Cardiac muscle cell (in vitro differentiated cells and primary cell): ENCODE data around the gene C11orf52. TPM values are rescaled to one million over a fixed set of nuclear protein-coding genes. Genes with fewer than 3 reads are reported as not detected.

ENCODE experiments used
- DNase-seq, 2 donors: peaks; one replicate each; pipeline versions ENCODE4 v3.0.0 to v3.0.0-alpha.2; 2010 to 2017; ENCODE audit warnings: low read depth in 1 of 2, low spot score in 1 of 2
- H3K27ac ChIP-seq: fragments of 200-600 bp; sonication (generic); 2 replicates; pipeline ENCODE4 v1.5.1; 2016
- H3K27me3 ChIP-seq: fragments of 200-600 bp; sonication (generic); 2 replicates; pipeline ENCODE4 v1.6.0; 2016; ENCODE audit warnings: control low read depth
- H3K36me3 ChIP-seq: fragments of 200-600 bp; sonication (generic); 2 replicates; pipeline ENCODE4 v1.5.1; 2016; ENCODE audit warnings: control low read depth
- H3K4me1 ChIP-seq: fragments of 200-600 bp; sonication (generic); 2 replicates; pipeline ENCODE4 v1.8.1; 2017; ENCODE audit warnings: low read depth, mild to moderate bottlenecking, mixed run types
- H3K4me3 ChIP-seq: fragments of 200-600 bp; sonication (generic); 2 replicates; pipeline ENCODE4 v1.5.1; 2016; ENCODE audit warnings: mild to moderate bottlenecking
- H3K9me3 ChIP-seq: fragments of 200-600 bp; sonication (generic); 2 replicates; pipeline ENCODE4 v1.5.1; 2017; ENCODE audit warnings: low read depth, mild to moderate bottlenecking, control low read depth
- polyA plus RNA-seq: library from polyadenylated mRNA; unstranded; fragments of >200 nt; fragmentation: Nextera tagmentation; extraction: Ambion mirVana; gene quantifications from 2 replicates; pipeline ENCODE4 v1.2.1, GENCODE V29; 2016
- total RNA-seq: library from RNA; depleted of rRNA; stranded (reverse); fragments of >200 nt; gene quantifications from 2 replicates; pipeline ENCODE4 v1.2.3, GENCODE V29; 2016
- TF ChIP-seq, protein P1 (sequence below): IDR thresholded peaks from 2 replicates; pipeline ENCODE4 v1.5.1; 2012; ENCODE audit warnings: low read depth, mild to moderate bottlenecking, low read length

The C11orf52 gene
- total and polyA plus RNA-seq, 2 experiments from 2014 or later = 7.4 to 8.5 TPM

DNA sequence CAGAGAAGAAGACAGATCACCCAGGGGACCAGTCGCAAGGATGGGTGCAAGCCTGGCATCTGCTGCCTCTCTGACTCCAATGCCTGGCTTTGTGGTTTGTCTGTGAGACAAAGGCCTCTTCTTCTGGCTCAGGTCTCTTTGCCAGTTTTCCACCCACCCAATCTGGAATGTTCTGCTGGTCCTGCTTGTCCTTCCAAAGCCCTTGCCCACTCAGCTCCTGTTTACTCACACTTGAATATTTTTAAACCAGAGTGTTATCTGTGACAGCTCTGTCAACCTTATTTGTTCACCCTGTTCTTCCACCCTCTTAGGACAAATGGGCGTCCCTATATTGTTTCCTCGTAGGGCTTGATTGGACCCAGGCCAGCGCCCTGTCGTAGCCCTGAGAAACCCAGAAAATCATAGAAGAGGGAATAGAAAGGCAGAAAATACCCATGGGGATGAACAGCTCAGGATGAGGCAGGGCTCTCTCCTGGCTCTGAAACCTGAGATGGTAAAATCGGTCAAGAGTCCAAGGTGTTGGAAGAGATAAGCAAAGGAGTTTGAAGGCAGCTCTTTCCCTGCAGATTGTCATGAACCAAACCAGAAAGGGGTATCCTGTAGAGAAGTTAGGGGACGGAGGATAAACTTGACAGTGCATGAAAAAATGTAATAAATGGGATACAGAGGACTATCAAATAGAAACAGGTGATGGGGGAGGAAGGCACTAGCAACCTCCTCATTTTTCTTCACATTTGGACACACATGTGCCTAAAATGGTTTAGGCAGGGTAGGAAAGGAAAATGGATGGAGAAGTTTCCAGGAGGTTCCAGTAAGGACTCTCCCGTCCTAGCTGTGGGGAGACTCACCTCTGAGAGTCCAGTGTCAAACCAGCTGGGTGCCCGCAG, 7.8 kb upstream of the C11orf52 start:
- Histone ChIP-seq H3K4me1 (peaks cover 41% of the 10 kb centered on the region), H3K27ac (peak overlapping the region; percentile 80), H3K9me3 (no peaks in the 10 kb centered on the region), H3K27me3 (no peaks in the 10 kb centered on the region), H3K36me3 (no peaks in the 10 kb centered on the region), H3K4me3 (no peak overlapping the region)
- TF ChIP-seq, protein P1, sequence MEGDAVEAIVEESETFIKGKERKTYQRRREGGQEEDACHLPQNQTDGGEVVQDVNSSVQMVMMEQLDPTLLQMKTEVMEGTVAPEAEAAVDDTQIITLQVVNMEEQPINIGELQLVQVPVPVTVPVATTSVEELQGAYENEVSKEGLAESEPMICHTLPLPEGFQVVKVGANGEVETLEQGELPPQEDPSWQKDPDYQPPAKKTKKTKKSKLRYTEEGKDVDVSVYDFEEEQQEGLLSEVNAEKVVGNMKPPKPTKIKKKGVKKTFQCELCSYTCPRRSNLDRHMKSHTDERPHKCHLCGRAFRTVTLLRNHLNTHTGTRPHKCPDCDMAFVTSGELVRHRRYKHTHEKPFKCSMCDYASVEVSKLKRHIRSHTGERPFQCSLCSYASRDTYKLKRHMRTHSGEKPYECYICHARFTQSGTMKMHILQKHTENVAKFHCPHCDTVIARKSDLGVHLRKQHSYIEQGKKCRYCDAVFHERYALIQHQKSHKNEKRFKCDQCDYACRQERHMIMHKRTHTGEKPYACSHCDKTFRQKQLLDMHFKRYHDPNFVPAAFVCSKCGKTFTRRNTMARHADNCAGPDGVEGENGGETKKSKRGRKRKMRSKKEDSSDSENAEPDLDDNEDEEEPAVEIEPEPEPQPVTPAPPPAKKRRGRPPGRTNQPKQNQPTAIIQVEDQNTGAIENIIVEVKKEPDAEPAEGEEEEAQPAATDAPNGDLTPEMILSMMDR = no peak
- DNase-seq = peak in 1 of 2 donors; percentile 45

DNA sequence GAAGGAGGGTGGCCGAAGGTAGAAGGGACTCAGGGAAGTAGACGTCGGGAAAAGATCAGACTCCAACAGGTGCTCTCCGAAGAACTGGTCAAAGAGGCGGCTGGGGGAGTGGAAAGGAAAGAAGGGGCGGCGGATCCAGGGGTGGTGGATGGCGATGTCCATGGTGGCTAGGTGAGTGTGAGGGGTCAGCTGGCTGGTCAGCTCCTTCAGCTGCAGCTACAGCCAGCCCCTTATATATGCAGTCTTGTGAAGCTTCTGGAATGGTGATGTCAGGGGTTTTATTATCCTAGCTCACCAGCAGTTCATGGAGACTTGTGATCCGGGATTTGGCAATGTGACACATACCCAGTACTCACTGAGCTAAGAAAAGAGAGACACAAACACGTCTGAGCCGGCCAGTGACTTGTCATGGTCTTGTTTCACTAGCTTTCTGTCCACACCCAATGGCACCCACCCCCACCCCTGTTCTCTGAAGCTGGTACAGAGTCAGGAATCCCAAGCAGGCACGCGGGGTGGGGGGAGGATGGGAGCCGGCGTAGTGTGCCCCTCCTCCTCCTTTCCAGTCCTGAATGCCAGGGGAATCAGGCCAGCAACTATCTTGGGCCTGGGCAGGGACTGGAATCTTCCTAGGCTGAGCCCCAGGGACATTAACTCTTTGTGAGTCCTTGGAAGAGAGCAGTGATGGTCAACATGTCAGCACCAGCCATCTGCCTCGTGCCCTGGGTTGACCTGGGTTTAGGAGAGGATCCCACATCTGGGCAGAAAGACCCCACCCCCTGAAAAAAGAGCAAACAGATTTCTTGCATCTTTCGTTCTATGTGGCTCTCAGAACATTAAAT, 6.9 kb upstream of the C11orf52 start, which contains the start of gene CRYAB:
Gene CRYAB (minus strand): TSS at position 208 of the 839 bp plus-strand sequence. CDS start 46 bp downstream, at position 162.
- Histone ChIP-seq H3K9me3 (no peaks in the 10 kb centered on the region), H3K27me3 (no peaks in the 10 kb centered on the region), H3K4me1 (peaks cover 41% of the 10 kb centered on the region), H3K4me3 (no peak within 1 kb of the TSS), H3K36me3 (no peaks in the 10 kb centered on the region), H3K27ac (peak within 1 kb of the TSS; percentile 80)
- TF ChIP-seq, protein P1 = no peak
- peak; percentile 66 to 79 for DNase-seq

DNA sequence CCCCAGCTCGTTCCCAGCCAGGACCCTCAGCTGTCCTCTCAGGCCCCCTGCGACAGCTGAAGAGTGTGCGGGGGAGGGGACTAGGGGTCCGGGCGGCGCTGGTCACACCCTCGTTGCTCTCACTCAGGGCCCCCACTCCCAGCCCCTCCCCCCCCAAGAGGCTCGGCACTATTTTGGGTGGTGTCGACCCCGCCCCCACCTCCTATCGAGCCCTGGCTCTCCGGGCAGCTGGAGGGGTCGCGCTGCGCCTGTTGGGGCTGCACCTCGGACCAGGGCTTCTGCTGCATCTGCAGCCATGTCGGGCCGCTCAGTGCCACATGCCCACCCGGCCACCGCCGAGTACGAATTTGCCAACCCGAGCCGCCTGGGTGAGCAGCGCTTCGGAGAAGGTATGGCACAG, 6.2 kb upstream of the C11orf52 start, which contains the start of gene HSPB2:
Gene HSPB2 (plus strand): TSS at position 200 of the 400 bp plus-strand sequence. CDS start 96 bp downstream, at position 296.
- Histone ChIP-seq H3K4me1 (peaks cover 41% of the 10 kb centered on the region), H3K9me3 (no peaks in the 10 kb centered on the region), H3K27ac (peak within 1 kb of the TSS; percentile 80), H3K36me3 (no peaks in the 10 kb centered on the region), H3K27me3 (no peaks in the 10 kb centered on the region), H3K4me3 (no peak within 1 kb of the TSS)
- TF ChIP-seq, protein P1 = no peak
- no peak for DNase-seq

DNA sequence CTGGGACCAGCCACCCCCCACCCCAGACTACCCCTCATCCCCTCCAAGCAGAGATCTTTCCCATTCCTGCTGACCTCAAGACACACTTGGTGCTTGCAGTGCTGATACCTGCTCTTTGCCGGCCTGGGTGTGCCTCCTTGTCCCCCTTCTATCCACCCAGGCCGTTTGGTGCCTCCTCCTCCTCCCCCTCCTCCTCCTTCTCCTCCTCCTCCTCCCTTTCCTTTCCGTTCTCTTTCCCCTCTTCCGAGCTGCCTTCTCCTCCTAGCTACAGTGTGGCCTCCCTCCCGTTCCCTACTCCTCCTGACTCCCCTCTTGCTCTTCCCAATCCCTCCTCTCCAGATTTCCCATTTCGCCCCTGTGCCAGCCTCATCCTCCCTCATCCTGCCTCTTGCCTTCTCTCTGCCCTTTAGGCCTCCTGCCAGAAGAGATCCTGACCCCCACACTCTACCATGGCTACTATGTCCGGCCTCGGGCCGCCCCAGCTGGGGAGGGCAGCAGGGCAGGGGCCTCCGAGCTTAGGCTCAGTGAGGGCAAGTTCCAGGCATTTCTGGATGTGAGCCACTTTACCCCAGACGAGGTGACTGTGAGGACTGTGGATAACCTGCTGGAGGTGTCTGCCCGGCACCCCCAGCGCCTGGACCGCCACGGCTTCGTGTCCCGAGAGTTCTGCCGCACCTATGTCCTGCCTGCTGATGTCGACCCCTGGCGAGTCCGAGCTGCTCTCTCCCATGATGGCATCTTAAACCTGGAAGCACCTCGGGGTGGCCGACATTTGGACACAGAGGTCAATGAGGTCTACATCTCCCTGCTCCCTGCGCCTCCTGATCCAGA, 5.5 kb upstream of the C11orf52 start:
- TF ChIP-seq, protein P1 = no peak
- Histone ChIP-seq H3K36me3 (no peaks in the 10 kb centered on the region), H3K9me3 (no peaks in the 10 kb centered on the region), H3K4me1 (peaks cover 41% of the 10 kb centered on the region), H3K27ac (peak overlapping the region; percentile 80), H3K27me3 (no peaks in the 10 kb centered on the region), H3K4me3 (no peak overlapping the region)
- DNase-seq = peak in 1 of 2 donors; percentile 30

DNA sequence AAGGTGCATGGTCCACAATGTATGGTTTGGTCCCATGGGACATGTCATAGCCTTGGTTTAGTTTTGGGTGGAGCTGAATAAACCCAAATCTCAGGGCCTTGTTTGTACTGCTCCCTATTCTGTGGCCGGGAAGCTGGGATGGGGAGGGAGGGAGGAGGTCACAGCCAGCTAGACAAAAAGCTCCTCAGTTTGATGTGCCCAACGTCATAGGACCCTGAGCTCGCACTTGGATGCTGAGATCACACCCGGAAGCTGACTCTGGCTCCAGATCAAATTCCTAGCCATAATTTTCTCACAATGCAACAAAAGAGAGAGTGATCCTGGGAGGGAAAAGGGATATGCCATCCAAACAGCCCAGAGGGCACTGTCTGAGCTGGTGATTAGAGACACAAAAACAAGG, 4.7 kb upstream of the C11orf52 start:
- Histone ChIP-seq H3K4me3 (no peak overlapping the region), H3K4me1 (peaks cover 48% of the 10 kb centered on the region), H3K27me3 (no peaks in the 10 kb centered on the region), H3K9me3 (no peaks in the 10 kb centered on the region), H3K27ac (no peak overlapping the region), H3K36me3 (no peaks in the 10 kb centered on the region)
- peak in 1 of 2 donors; percentile 77 for DNase-seq
- TF ChIP-seq, protein P1 = no peak
